HK-2 (cell line): Measurements from ENCODE around the gene E2F4.
A peak's percentile ranks its signal among the peaks of the same experiment; 100 is the strongest.

Source experiments
- DNase-seq: peaks from one replicate; pipeline ENCODE4 v3.0.0-alpha.2; 2018; ENCODE audit not compliant: unreplicated experiment

The E2F4 gene

DNA sequence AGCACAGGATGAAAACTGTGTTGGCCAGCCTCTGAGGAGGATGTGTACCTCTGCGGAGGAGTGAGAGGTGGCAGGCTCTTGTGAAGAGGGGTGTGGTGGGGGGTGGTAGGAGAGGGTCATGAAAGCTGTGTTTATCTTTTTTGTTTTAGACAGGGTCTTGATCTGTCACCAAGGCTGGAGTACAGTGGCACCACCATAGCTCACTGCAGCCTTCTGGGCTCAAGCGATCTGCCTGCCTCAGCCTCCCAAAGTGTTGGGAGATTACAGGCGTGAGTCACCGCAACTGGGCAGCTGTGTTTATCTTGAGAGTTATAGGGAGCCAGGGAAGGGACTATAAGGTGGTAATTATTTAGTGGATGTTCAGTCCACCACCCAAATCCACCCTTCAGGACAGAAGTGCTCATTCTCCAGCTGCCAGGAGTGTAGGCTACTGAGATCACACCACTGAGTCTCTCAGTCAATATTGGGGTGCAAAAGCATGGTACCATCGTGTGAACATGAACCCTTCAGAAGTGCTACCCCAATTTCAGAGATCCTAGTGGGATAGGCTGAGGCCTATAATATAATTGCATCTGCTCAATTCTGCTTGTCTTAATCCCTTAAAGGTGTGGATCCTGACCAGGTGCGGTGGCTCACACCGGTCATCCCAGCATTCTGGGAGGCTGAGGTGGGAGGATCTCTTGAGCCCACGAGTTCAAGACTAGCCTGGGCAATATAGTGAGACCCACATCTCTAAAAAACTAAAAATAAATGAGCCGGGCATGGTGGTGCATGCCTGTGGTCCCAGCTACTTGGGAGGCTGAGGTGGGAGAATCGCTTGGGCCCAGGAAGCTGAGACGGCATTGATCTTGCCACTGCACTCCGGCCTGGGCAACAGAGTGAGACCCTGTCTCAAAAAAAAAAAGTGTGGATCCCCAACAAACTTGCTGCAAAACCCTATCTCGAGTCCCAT is 1.2 kb upstream of the E2F4 start:
- no peak for DNase-seq

DNA sequence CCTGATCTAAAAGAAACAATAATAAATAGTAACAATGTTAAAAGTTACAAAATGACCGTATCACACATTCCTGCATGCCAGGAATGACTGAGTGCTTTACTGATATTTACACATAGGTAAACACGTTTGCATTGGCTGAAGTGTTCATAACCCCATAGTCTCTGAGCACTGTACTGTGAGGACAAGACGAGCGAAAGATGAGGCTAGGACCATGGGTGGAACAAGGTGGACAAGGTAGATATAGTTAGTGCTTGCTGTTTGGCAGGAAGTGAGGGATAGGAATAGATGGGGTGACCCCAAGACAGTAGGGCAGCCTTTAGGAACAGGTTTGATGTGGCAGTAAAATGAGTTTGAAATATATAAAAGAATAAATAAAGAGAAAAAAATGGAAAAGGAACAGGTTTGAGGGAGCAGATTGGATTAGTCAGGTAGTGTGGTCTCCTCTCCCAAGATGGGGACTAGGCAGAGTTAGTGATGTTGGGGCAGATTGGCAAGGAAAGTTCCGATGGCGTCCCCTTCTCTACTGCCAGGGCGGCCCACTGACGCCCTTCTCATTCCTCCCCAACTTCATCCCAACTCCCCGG is 452 bp upstream of the E2F4 start:
- no peak for DNase-seq

DNA sequence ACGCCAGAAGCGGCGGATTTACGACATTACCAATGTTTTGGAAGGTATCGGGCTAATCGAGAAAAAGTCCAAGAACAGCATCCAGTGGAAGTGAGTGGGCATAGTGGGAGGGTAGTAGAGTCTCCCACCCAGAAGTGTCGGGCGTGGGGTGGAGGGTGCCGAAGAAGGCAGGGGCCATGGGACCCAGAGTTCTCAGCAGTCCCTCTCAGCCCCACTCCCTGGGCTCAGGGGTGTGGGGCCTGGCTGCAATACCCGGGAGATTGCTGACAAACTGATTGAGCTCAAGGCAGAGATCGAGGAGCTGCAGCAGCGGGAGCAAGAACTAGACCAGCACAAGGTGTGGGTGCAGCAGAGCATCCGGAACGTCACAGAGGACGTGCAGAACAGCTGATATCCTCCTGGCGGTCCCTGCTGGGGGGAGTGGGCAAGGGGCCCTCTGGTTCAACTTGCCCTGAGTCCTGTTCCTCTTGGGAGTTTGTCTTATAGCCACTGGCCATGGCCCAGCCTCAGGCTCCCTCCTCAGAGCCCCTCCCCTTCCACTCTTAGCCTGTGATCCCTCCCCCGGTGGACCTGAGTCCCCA is 916 bp downstream of the E2F4 start:
- DNase-seq: no peak

DNA sequence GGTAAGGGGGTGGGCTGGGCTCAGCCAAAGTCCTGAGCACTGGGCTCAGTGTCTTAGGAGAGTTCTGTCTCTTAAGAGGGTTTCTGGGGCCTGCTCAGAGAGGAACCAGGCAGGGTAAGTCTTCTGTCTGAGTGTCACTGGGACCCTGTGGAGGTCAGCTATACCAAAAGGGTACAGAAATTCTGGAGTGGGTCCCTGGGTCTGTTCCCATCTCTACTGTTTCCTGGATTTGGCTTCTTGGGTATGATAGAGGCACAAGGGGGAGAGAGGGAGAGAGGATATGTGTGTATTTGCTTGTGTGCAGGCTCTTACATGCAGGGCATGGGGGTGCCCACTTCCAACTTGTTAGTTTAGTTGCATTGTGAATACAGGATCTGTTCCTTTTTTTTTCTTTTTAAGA is 1.6 kb downstream of the E2F4 start:
- DNase-seq: no peak

DNA sequence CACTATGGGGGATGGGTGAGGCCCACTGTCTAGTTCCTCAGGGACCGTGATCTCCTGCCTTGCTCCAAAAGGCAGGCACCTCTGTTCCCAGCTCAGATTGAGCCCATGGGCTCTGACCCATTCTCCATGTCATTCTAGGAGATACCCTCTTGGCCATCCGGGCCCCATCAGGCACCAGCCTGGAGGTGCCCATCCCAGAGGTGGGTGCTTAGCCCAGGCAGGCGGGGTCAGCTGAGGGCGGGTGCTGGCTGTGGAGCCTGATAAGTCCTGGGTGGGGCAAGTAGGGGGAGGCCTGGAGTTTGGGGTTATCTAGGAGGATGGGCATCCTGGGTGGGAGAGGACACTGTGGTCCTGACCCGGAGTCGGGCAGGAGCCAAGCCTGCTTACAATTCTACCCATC is 2.3 kb downstream of the E2F4 start:
- DNase-seq: no peak

DNA sequence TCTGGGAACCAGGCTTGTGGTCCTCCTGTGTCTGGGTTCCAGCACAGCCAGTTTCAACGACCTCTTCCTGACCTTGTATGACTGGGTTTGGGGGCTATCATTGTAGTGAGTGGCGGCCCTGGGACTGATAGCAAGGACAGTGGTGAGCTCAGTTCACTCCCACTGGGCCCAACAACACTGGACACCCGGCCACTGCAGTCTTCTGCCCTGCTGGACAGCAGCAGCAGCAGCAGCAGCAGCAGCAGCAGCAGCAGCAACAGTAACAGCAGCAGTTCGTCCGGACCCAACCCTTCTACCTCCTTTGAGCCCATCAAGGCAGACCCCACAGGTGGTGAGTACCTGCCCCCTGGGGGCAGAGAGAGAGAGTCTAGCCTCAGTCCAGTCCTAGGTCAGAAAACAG is 3.7 kb downstream of the E2F4 start:
- no peak for DNase-seq

DNA sequence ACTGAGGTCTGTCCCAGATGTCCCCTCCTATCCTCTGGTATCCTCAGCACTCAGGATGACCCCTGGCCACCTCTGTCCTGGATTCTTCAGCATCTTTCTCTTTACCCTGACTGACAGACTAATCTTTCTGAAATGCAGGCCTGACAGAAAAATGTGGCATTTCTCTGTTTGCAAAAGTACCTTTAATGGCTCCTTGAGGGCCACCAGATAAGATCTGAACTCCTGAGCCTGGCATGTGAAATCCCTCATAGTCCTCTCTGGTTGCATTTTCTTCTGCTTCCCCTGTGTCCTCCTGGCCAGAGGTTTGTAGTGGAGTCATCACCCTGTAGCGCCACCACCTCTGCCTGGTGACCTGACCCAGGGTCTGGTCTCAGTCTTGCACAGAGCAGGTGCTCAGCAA is 4.9 kb downstream of the E2F4 start:
- no peak for DNase-seq

DNA sequence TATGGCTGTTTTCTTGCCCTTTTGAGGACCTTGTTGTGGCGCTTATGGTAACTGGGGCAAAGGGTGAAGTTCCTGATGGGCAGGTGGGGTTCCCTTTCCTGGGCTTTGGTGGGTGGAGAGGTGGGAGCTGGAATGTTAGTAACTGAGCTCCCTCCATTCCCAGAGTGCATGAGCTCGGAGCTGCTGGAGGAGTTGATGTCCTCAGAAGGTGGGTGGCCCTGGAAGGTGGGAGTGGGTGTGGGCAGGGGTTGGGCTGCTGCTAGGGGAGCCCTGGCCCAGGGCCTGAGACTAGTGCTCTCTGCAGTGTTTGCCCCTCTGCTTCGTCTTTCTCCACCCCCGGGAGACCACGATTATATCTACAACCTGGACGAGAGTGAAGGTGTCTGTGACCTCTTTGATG is 5.7 kb downstream of the E2F4 start:
- no peak for DNase-seq

DNA sequence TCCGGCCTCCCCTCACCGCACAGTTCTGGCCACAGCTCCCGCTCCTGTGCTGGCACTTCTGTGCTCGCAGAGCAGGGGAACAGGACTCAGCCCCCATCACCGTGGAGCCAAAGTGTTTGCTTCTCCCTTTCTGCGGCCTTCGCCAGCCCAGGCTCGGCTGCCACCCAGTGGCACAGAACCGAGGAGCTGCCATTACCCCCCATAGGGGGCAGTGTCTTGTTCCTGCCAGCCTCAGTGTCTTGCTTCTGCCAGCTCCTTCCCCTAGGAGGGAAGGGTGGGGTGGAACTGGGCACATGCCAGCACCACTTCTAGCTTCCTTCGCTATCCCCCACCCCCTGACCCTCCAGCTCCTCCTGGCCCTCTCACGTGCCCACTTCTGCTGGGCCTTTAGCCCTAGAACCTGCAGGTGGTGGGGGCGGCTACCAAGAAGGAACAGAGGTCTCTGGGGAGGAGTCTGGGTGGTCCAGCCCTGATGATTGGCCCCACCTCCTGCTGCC is 6.3 kb downstream of the E2F4 start:
- no peak for DNase-seq

DNA sequence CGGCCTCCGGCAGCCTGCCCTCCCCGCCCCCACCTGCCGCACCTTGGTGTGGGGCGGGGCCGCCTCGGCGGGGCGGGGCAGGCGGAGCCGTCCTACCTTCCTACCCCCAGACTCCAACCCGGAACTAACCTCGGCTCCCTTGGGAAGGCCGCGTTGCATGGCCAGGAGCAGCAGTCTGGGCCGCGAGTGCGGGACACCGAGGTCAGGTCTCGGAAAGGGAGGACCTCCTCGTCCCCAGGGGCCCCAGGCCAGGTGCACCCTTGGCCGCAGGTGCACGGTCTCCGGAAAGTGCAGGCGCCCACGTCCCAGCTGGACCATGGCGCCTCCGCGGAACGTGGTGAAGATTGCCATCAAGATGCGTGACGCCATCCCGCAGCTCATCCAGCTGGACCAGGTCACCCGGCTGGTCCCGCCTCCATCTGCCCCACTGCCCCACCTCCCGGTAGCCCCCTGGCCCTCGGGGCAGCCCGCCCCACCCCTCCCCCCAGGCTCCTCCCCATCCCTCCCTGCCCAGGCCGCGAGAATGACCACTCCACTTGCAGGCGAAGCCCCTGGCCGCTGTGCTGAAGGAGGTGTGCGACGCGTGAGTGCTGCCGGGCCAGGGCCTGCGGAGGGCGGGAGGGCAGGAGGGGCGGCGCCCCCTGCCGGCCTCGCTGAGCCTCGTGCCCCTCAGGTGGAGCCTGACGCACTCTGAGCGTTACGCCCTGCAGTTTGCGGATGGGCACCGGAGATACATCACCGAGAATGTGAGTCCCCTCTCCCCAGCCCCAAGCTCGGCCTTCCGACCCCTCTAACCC is 7.3 kb downstream of the E2F4 start, which contains the start of gene ELMO3:
Gene ELMO3, plus strand, starts transcription at position 121 of the 797 bp plus-strand sequence. Its CDS starts 196 bp downstream, at position 317.
- no peak for DNase-seq

DNA sequence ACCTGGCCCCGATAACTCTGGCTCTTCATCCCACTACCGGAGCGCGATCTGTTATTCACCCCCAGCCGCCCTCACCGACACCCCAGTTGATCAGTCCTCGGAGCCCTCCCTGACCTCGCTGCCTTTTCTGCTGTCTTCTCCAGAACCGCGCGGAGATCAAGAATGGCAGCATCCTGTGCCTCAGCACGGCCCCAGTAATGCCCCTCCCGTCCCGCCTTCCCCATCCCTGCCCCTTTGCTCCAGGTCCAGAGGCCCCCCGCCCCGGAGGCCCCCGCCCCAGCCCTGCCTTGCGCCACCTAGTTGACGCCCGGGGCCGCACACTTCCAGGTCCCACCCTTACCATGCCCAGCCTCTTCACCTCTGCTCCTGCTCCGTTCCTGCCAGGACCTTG is 7.8 kb downstream of the E2F4 start:
- no peak for DNase-seq

DNA sequence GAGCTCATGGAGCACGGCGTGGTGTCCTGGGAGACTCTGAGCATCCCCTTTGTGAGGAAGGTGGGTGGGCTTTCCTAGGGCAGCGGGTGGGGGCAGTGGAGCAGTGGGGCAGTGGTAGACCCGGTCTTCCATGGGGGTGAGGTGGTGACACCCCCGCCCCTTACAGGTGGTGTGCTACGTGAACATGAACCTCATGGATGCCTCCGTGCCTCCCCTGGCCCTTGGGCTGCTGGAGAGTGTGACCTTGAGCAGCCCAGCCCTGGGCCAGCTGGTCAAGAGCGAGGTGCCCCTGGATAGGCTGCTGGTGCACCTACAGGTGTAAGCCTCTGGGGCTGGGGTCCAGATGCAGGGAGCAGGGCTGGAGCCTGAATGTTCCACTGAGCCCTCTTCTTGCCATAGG is 8.5 kb downstream of the E2F4 start:
- no peak for DNase-seq

DNA sequence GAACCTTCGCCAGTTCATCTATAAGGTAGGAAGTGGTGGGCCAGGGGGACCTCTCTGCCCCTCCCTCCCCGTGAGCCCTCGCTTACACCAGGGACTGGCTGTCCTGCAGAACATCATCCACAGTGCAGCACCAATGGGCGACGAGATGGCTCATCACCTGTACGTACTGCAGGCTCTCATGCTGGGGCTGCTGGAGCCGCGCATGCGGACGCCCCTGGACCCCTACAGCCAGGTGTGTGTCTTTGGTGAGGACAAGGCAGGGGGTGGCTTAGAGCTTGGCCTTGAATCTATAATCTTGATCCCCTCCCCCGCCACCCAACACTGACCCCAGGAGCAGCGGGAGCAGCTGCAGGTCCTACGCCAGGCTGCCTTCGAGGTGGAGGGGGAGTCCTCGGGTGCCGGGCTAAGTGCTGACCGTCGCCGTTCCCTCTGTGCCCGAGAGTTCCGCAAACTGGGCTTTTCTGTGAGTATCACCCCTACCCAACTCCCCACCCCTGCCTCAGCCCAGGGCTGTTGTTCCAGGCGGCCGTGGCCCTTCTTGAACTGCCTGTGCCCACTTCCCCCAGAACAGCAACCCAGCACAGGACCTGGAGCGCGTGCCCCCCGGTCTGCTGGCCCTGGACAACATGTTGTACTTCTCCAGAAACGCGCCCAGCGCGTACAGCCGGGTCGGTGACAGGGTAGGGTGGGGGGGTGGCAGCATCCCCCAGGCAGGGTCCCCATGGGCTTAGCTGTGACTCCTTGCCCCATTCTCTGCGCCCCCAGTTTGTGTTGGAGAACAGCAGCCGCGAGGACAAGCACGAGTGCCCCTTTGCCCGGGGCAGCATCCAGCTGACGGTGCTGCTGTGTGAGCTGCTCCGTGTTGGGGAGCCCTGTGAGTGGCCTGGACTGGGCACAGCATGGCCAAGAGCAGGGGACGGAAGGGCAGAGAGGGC is 9.7 kb downstream of the E2F4 start:
- DNase-seq: no peak

DNA sequence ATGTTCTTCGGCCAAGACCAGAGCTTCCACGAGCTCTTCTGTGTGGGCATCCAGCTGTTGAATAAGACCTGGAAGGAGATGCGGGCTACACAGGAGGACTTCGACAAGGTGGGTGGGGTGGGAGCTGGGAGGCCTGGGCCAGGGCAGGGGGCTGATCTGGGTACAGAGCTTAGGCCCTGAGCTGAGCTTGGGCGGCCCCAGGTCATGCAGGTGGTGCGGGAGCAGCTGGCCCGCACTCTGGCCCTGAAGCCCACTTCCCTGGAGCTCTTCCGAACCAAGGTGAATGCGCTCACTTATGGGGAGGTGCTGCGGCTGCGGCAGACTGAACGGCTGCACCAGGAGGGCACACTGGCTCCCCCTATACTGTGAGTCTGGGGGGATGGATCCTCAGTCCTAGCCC is 10.5 kb downstream of the E2F4 start:
- DNase-seq: no peak

DNA sequence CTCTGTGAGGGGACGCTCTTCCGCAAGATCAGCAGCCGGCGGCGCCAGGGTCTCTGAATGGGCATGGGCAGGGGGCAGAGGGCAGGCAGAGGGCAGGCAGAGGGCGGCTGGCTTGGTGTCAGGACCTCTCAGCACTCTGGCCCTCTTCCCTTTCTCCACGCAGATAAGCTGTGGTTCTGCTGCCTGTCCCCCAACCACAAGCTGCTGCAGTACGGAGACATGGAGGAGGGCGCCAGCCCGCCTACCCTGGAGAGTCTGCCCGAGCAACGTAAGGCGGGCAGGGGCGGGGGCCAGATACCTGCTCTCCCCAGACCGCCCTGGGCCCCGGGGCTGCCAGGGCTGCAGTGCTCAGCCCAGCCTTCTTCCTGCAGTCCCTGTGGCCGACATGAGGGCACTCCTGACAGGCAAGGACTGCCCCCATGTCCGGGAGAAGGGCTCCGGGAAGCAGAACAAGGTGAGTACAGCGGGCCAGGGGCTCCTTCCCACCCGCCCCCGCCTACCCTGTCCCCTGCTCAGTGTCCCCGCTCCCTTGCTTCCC is 11.1 kb downstream of the E2F4 start:
- no peak for DNase-seq

DNA sequence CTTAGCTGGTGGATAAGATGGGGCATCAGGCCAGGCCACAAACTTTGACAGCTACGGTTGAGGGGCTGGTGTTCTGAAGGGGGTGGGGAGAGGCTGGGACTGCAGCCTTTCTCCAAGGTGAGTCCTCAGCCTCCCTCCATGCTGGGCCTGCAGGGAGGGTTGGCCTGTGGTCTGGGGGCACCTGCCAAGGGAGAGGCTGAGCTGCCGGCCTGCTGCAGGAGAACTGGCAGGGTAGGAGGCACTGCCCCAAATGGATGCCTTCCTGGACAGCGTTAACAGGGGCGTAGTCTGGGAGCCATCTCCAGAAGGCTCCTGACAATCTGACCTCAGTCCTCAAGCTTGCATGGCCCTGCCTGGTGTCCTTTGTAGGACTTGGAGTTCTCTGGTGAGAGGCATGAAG is 12.1 kb downstream of the E2F4 start:
- no peak for DNase-seq

DNA sequence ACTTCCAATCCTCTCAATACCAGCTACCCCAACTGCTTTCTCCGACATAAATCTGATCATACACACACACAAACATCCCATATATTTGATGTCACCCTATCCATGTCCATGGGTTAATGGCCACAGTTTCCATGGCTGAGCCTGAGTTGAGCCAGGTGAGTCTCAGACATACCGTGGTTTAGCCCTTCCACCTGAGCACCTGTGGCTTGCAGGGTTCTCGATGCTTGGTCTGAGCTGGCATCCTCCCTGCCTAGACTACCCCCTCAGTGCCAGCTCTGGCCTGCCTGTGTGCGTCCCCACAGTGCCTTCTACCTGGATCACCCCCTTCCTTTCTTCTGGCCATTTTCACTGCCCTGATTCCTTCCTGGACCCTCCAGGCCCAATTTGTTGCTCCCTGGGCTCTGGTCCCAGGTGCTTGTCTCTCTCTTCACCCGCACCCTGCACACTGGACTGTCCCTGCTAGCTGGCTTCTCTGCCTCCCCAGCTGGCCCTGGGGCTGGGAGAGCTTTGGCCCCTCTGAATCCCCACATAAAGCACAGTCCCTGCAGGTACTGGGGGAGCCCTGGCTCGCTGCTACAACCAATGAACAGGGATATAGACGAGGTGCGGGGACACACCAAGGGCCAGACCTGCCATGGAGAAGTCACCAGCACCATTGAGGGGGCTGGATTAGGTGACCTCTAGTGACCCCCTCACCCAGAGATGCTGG is 14.3 kb downstream of the E2F4 start:
- no peak for DNase-seq

DNA sequence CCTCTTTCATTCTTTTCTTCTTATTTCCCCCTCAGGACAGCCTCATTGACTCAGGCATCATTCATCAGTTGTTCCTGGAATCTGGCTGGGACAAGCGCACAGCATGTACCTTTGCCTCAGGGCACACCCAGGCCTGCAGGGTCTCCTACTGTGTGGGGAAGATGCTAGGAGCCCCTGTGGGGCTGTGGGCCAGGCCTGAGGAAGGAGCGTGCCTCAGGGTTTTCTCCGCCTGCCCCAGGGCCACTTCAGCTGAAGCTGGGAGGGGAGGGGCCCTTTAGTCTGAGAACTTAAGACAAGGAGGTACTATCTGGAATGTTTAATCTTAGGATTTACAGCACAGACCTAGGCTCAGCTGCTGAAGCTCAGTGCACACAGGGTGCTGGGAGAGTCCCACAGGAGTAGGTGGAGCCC is 14.9 kb downstream of the E2F4 start:
- no peak for DNase-seq

DNA sequence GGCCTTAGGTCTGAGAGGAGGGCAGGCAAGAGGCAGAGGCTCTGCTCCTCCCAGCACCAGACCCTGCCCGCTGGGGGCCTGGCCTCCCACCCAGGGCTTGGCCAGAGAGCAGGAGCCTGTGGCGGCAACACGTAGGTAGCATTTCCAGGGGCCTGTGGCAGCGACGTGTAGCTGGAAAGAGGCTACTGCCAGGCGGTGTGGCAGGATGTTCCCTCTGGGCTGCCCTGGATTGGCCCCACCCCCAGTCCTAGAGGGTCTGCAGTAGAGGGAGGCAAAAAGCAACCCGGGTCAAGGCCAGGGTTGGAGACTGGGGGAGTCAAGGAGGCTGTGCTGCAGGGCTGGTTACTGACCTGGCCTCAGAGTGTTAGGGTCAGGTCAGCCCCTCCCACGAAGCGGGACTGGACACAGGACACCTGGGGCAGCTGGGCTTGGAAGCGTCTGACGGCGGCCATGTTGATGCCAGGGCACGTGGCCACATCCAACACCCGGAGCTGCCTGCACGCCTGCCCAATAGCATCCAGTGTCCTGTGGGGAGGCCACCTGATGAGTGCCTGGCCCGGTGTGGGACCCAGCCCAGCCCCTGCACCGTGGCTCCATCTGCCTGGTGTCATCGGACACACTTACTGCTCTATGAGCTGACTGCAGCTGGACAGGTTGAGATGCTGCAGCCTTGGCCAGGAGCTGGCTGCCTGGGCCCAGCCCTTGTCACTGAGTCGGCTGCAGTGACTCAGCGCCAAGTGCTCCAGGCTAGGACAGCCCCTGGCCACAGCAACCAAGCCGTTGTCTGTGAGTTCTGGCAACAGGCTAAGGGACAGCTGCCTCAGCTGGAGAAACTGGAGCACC is 15.5 kb downstream of the E2F4 start:
- DNase-seq: peak; percentile 51
